ENCODE results near the gene DBT. TPM values are rescaled to one million over a fixed set of nuclear protein-coding genes. Genes with fewer than 3 reads are reported as not detected.

DBT gene
- total RNA-seq, 4 donors from 2014 or later, result 9.1 to 14.2 (median 12.6) TPM

GRCh38 chr1:100279358-100279923 is 29.8 kb upstream of the DBT start:
- Histone ChIP-seq H3K4me1 (peaks cover 0 to 6% (median 2%) of the 10 kb centered on the region in 4 donors), H3K36me3 (peaks cover 63 to 93% (median 74%) of the 10 kb centered on the region in 4 donors), H3K4me3 (no peak overlapping the region), H3K27me3 (no peaks in the 10 kb centered on the region), H3K27ac (replicated peaks in 1 of 4) (no peak overlapping the region), H3K9me3 (no peaks in the 10 kb centered on the region)
- TF ChIP-seq CTCF (IDR thresholded peaks at IDR 0.05) (no peak), EP300 (IDR thresholded peaks at IDR 0.05) (no peak), POLR2A (IDR thresholded peaks at IDR 0.05; ENCODE audit: low read depth) (no peak), POLR2AphosphoS5 (IDR thresholded peaks at IDR 0.05) (no peak)
- DNase-seq (ENCODE audit: extremely low spot score), result no peak
- intact Hi-C loops (cut with DNase I), result loop anchor here (10.0 kb wide), 1 partner anchor 185 kb away; no protein-coding TSS in a partner anchor
- 70% methylated on average over 3 of the region's 3 CpGs for WGBS

GRCh38 chr1:100277866-100278265 is 28.2 kb upstream of the DBT start:
- no peak overlapping the region for H3K4me3 ChIP-seq
- H3K4me1 ChIP-seq, result peaks cover 0 to 6% (median 2%) of the 10 kb centered on the region in 4 donors
- no peaks in the 10 kb centered on the region for H3K9me3 ChIP-seq
- H3K27ac ChIP-seq (replicated peaks in 1 of 4), result no peak overlapping the region
- intact Hi-C loops (cut with DNase I), result loop anchor here (10.0 kb wide), 1 partner anchor 187 kb away; no protein-coding TSS in a partner anchor
- H3K36me3 ChIP-seq, result peaks cover 69 to 100% (median 81%) of the 10 kb centered on the region in 4 donors
- DNase-seq (ENCODE audit: extremely low spot score), result no peak
- TF ChIP-seq EP300 (IDR thresholded peaks at IDR 0.05) (no peak), POLR2A (IDR thresholded peaks at IDR 0.05; ENCODE audit: low read depth) (no peak), CTCF (IDR thresholded peaks at IDR 0.05) (no peak), POLR2AphosphoS5 (IDR thresholded peaks at IDR 0.05) (no peak)
- 56% methylated on average over 1 of the region's 1 CpG for WGBS
- no peaks in the 10 kb centered on the region for H3K27me3 ChIP-seq

GRCh38 chr1:100268202-100268601 is 18.6 kb upstream of the DBT start:
- Histone ChIP-seq H3K36me3 (peaks cover 24 to 58% (median 47%) of the 10 kb centered on the region in 4 donors), H3K4me1 (peaks cover 11 to 44% (median 38%) of the 10 kb centered on the region in 4 donors), H3K4me3 (no peak overlapping the region), H3K27ac (replicated peaks in 1 of 4) (no peak overlapping the region), H3K27me3 (no peaks in the 10 kb centered on the region), H3K9me3 (no peaks in the 10 kb centered on the region)
- 92% methylated on average over 4 of the region's 4 CpGs for WGBS
- no peak for DNase-seq (ENCODE audit: extremely low spot score)
- TF ChIP-seq POLR2AphosphoS5 (IDR thresholded peaks at IDR 0.05), result no peak
- TF ChIP-seq POLR2A (IDR thresholded peaks at IDR 0.05; ENCODE audit: low read depth), result no peak
- TF ChIP-seq EP300 (IDR thresholded peaks at IDR 0.05), result no peak
- TF ChIP-seq CTCF (IDR thresholded peaks at IDR 0.05), result no peak
- intact Hi-C loops (cut with DNase I), result loop anchor here (5.0 to 10.0 kb wide), 2 partner anchors 84 to 617 kb away; partner anchors contain the start of gene CDC14A

- Histone ChIP-seq H3K27ac (replicated peaks in 1 of 4) (no peak overlapping the region), H3K9me3 (no peaks in the 10 kb centered on the region), H3K4me1 (peaks cover 11 to 44% (median 37%) of the 10 kb centered on the region in 4 donors), H3K36me3 (peaks cover 24 to 49% (median 45%) of the 10 kb centered on the region in 4 donors), H3K27me3 (no peaks in the 10 kb centered on the region), H3K4me3 (peak overlapping the region; percentile 81 to 93 (median 85))
- no peak for TF ChIP-seq CTCF (IDR thresholded peaks at IDR 0.05)
- no peak for TF ChIP-seq POLR2A (IDR thresholded peaks at IDR 0.05; ENCODE audit: low read depth)
- TF ChIP-seq POLR2AphosphoS5 (IDR thresholded peaks at IDR 0.05), result no peak
- TF ChIP-seq EP300 (IDR thresholded peaks at IDR 0.05), result no peak
- WGBS, result 75% methylated on average over 1 of the region's 1 CpG
- intact Hi-C loops (cut with DNase I), result loop anchor here (5.0 to 10.0 kb wide), 2 partner anchors 85 to 618 kb away; partner anchors contain the start of gene CDC14A
- no peak for DNase-seq (ENCODE audit: extremely low spot score)
These were observed 17.6 kb upstream of the DBT start for GRCh38 chr1:100267284-100267683.
